Astrocyte (in vitro differentiated cells and primary cell): ENCODE measurements around the gene SND1. TPM values are rescaled to one million over a fixed set of nuclear protein-coding genes. Genes with fewer than 3 reads are reported as not detected.

Source experiments
- DNase-seq: peaks from one replicate; pipeline ENCODE4 v3.0.0-alpha.2; 2010; ENCODE audit warnings: low read depth
- FAIRE-seq: peaks from 2 replicates; lab custom pipeline; 2011; peaks lifted over from hg19 to GRCh38; lab: Jason Lieb, UNC
- H2AFZ ChIP-seq: 2 replicates; pipeline ENCODE4 v1.6.0; 2012; ENCODE audit warnings: low read depth, low read length, inconsistent platforms
- H3K27ac ChIP-seq: 2 replicates; pipeline ENCODE4 v1.5.1; 2011; ENCODE audit warnings: low read depth, low read length, inconsistent platforms
- H3K27me3 ChIP-seq: 2 replicates; pipeline ENCODE4 v1.6.0; 2011; ENCODE audit warnings: low read length, inconsistent platforms; ENCODE audit not compliant: insufficient read depth
- H3K36me3 ChIP-seq: 2 replicates; pipeline ENCODE4 v1.5.1; 2011; ENCODE audit warnings: low read length, inconsistent platforms; ENCODE audit not compliant: insufficient read depth
- H3K4me1 ChIP-seq: 2 replicates; pipeline ENCODE4 v1.5.1; 2011; ENCODE audit warnings: low read length, inconsistent platforms; ENCODE audit not compliant: insufficient read depth
- H3K4me2 ChIP-seq: 2 replicates; pipeline ENCODE4 v1.6.0; 2012; ENCODE audit warnings: low read length, inconsistent platforms
- H3K4me3 ChIP-seq: 2 replicates; pipeline ENCODE4 v1.5.1; 2011; ENCODE audit warnings: low read depth, mild to moderate bottlenecking, low read length, inconsistent platforms; ENCODE audit not compliant: insufficient read depth
- H3K79me2 ChIP-seq: 2 replicates; pipeline ENCODE4 v1.6.0; 2012; ENCODE audit warnings: mild to moderate bottlenecking, low read length, inconsistent platforms; ENCODE audit not compliant: insufficient read depth
- H3K9ac ChIP-seq: 2 replicates; pipeline ENCODE4 v1.6.0; 2012; ENCODE audit warnings: mild to moderate bottlenecking, low read length, inconsistent platforms
- H3K9me3 ChIP-seq: 2 replicates; pipeline ENCODE4 v1.5.1; 2012; ENCODE audit warnings: low read depth, mild to moderate bottlenecking, low read length, inconsistent platforms; ENCODE audit not compliant: insufficient read depth
- H4K20me1 ChIP-seq: 2 replicates; pipeline ENCODE4 v1.6.0; 2012; ENCODE audit warnings: low read length, inconsistent platforms; ENCODE audit not compliant: insufficient read depth
- H3K27ac Mint-ChIP-seq: one replicate; pipeline ENCODE4 v1.8.0; 2021; ENCODE audit warnings: mild to moderate bottlenecking, mixed read lengths; ENCODE audit not compliant: unreplicated experiment
- H3K27me3 Mint-ChIP-seq: one replicate; pipeline ENCODE4 v1.8.0; 2021; ENCODE audit warnings: low read depth, mixed read lengths; ENCODE audit not compliant: unreplicated experiment
- H3K36me3 Mint-ChIP-seq: one replicate; pipeline ENCODE4 v1.8.0; 2021; ENCODE audit warnings: low read depth, mixed read lengths; ENCODE audit not compliant: unreplicated experiment
- H3K4me1 Mint-ChIP-seq: one replicate; pipeline ENCODE4 v1.8.0; 2021; ENCODE audit warnings: low read depth, mixed read lengths; ENCODE audit not compliant: unreplicated experiment
- H3K4me3 Mint-ChIP-seq: one replicate; pipeline ENCODE4 v1.8.0; 2021; ENCODE audit warnings: mild to moderate bottlenecking, moderate library complexity, mixed read lengths; ENCODE audit not compliant: unreplicated experiment
- H3K9me3 Mint-ChIP-seq: one replicate; pipeline ENCODE4 v1.8.0; 2021; ENCODE audit warnings: mild to moderate bottlenecking, mixed read lengths; ENCODE audit not compliant: unreplicated experiment
- EZH2 ChIP-seq: IDR thresholded peaks from 2 replicates; pipeline ENCODE4 v1.6.1; 2012; ENCODE audit warnings: mild to moderate bottlenecking, low read length, inconsistent platforms; ENCODE audit not compliant: insufficient read depth
- total RNA-seq: library from RNA; stranded (reverse); gene quantifications from 2 replicates; pipeline ENCODE4 v1.2.1, GENCODE V29; 2021
- TF ChIP-seq, protein P1 (sequence below): IDR thresholded peaks from 2 replicates; pipeline ENCODE4 v1.5.1; 2011; ENCODE audit warnings: low read depth, mild to moderate bottlenecking, inconsistent platforms, low read length, moderate library complexity; ENCODE audit not compliant: insufficient read depth

Gene SND1
- total RNA-seq, 1 donor from 2014 or later = 267 TPM

DNA sequence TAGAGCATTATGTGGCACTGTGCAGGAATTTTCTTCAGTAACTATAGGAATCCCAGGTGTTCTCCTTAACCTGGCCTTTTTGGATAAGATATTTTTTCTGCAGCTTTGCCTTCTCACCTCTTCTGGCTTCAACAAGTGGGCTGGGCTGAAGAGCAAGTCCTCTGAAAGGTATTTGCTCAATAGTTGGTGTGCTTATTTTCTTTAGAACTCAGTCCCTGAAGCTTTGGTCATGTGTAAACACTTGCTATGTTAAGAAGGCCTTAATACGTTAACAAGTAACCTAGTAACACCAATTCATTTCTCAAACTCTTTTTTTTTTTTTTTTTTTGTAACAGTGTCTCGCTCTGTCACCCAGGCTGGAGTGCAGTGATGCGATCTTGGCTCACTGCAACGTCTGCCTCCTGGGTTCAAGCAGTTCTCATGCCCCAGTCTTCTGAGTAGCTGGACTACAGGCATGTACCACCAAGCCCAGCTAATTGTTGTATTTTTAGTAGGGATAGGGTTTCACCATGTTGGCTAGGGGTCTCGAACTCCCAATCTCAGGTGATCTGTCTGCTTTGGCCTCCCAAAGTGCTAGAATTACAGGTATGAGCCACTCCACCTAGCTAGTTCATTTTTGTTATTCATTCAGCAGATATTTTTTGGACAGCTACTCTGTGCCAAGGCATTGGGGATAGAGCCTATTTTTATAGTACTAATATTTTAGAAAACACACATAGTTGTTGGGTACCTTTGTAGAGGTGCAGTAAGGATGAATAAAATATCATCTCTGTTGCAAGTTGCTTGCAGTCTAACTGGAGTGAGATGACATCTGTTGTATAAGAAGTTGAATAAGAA is 164.6 kb downstream of the SND1 start:
- H2AFZ ChIP-seq = no peak overlapping the region
- H3K9me3 ChIP-seq = no peaks in the 10 kb centered on the region
- H4K20me1 ChIP-seq = peaks cover 100% of the 10 kb centered on the region
- Mint-ChIP-seq H3K27me3 (no peaks in the 10 kb centered on the region), H3K9me3 (no peaks in the 10 kb centered on the region), H3K27ac (no peak overlapping the region), H3K4me3 (no peak overlapping the region), H3K36me3 (peaks cover 13% of the 10 kb centered on the region), H3K4me1 (peaks cover 66% of the 10 kb centered on the region)
- peaks cover 16% of the 10 kb centered on the region for H3K4me1 ChIP-seq
- no peak overlapping the region for H3K9ac ChIP-seq
- no peak overlapping the region for H3K4me2 ChIP-seq
- H3K27ac ChIP-seq = no peak overlapping the region
- no peak for FAIRE-seq
- H3K4me3 ChIP-seq = no peak overlapping the region
- DNase-seq = no peak
- H3K36me3 ChIP-seq = no peaks in the 10 kb centered on the region
- H3K27me3 ChIP-seq = no peaks in the 10 kb centered on the region
- peaks cover 94% of the 10 kb centered on the region for H3K79me2 ChIP-seq
- TF ChIP-seq, protein P1, sequence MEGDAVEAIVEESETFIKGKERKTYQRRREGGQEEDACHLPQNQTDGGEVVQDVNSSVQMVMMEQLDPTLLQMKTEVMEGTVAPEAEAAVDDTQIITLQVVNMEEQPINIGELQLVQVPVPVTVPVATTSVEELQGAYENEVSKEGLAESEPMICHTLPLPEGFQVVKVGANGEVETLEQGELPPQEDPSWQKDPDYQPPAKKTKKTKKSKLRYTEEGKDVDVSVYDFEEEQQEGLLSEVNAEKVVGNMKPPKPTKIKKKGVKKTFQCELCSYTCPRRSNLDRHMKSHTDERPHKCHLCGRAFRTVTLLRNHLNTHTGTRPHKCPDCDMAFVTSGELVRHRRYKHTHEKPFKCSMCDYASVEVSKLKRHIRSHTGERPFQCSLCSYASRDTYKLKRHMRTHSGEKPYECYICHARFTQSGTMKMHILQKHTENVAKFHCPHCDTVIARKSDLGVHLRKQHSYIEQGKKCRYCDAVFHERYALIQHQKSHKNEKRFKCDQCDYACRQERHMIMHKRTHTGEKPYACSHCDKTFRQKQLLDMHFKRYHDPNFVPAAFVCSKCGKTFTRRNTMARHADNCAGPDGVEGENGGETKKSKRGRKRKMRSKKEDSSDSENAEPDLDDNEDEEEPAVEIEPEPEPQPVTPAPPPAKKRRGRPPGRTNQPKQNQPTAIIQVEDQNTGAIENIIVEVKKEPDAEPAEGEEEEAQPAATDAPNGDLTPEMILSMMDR = no peak
- no peak for TF ChIP-seq EZH2

DNA sequence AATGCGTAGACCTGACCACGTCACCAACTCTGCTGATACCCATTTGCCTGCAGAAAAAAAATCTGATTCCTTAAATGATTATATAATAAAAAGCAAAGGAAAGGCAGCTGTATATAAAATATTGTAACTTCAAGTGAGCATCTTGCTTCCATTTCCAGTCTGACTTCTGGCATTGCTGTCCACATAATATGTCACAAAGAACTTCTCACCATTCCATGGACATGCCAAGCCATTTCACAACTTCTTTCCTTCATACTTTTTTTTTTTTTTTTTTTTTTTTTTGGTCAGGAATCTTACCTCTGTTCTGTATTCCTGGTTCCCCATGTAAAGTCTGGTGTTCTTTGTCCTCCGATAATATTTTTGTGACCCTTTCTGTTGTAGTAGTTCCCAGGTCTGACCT is 165.5 kb downstream of the SND1 start:
- Mint-ChIP-seq H3K4me1 (peaks cover 62% of the 10 kb centered on the region), H3K27ac (no peak overlapping the region), H3K4me3 (no peak overlapping the region), H3K27me3 (no peaks in the 10 kb centered on the region), H3K36me3 (peaks cover 11% of the 10 kb centered on the region), H3K9me3 (no peaks in the 10 kb centered on the region)
- H3K27ac ChIP-seq = no peak overlapping the region
- H3K4me2 ChIP-seq = no peak overlapping the region
- no peak overlapping the region for H2AFZ ChIP-seq
- H3K4me1 ChIP-seq = peaks cover 16% of the 10 kb centered on the region
- no peaks in the 10 kb centered on the region for H3K9me3 ChIP-seq
- peaks cover 98% of the 10 kb centered on the region for H4K20me1 ChIP-seq
- TF ChIP-seq, protein P1 = no peak
- TF ChIP-seq EZH2 = no peak
- H3K79me2 ChIP-seq = peaks cover 91% of the 10 kb centered on the region
- FAIRE-seq (no peak), DNase-seq (no peak)
- no peak overlapping the region for H3K4me3 ChIP-seq
- H3K36me3 ChIP-seq = no peaks in the 10 kb centered on the region
- no peaks in the 10 kb centered on the region for H3K27me3 ChIP-seq
- H3K9ac ChIP-seq = no peak overlapping the region

DNA sequence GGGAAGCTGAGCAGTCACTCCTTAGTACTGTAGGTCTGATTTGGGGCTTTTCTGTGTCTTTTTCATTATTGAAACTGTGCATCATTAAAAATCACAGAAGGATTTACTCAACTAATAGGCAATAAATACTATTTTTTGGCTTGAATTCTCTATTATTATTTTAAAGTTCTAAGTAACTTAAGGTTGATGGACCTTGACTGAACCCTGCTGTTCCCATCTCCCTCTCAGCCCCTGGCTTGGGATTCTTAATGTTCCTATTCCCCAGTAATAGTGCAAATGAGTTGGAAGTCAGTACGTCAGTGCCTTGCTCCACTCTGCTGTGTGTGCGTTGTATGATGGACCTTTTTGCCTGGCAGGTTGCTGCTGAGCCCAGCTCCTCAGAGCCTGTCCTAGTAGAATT is 166.3 kb downstream of the SND1 start:
- Histone ChIP-seq H3K4me1 (peaks cover 16% of the 10 kb centered on the region), H3K27ac (no peak overlapping the region), H4K20me1 (peaks cover 98% of the 10 kb centered on the region), H3K27me3 (no peaks in the 10 kb centered on the region), H3K9ac (no peak overlapping the region), H3K4me2 (no peak overlapping the region), H3K9me3 (no peaks in the 10 kb centered on the region), H3K36me3 (no peaks in the 10 kb centered on the region), H2AFZ (no peak overlapping the region), H3K79me2 (peaks cover 92% of the 10 kb centered on the region), H3K4me3 (no peak overlapping the region)
- no peaks in the 10 kb centered on the region for H3K9me3 Mint-ChIP-seq
- FAIRE-seq = no peak
- H3K27ac Mint-ChIP-seq = no peak overlapping the region
- H3K4me1 Mint-ChIP-seq = peaks cover 64% of the 10 kb centered on the region
- DNase-seq = no peak
- H3K4me3 Mint-ChIP-seq = no peak overlapping the region
- H3K36me3 Mint-ChIP-seq = peaks cover 8% of the 10 kb centered on the region
- TF ChIP-seq EZH2 = no peak
- TF ChIP-seq, protein P1 = no peak
- H3K27me3 Mint-ChIP-seq = no peaks in the 10 kb centered on the region
